H1 (cell line): ENCODE measurements around the gene DAB2IP. TPM values are rescaled to one million over a fixed set of nuclear protein-coding genes. Genes with fewer than 3 reads are reported as not detected.

ENCODE experiments used
- JUN ChIP-seq: IDR thresholded peaks from 2 replicates; pipeline ENCODE4 v1.6.1; 2011; ENCODE audit warnings: low read depth, mild to moderate bottlenecking, improper control_type of control experiment, low read length
- MAFK ChIP-seq: IDR thresholded peaks from 2 replicates; pipeline ENCODE4 v1.6.1; 2012; ENCODE audit warnings: low read depth, mild to moderate bottlenecking, improper control_type of control experiment, low read length
- POLR2A ChIP-seq, 2 experiments: IDR thresholded peaks; 1 replicate in 1 of 2; 2 replicates in 1 of 2; pipeline ENCODE4 v1.6.1; 2011; ENCODE audit warnings: low read depth in 2 of 2, low read length in 2 of 2, mild to moderate bottlenecking in 2 of 2; ENCODE audit errors: control extremely low read depth in 1 of 2
- RBBP5 ChIP-seq: IDR thresholded peaks from 2 replicates; pipeline ENCODE4 v1.7.1; 2012; ENCODE audit warnings: low read depth, mild to moderate bottlenecking, inconsistent platforms, low read length, moderate library complexity, borderline replicate concordance
- SIN3A ChIP-seq, 2 experiments: IDR thresholded peaks in 1 of 2; conservative IDR thresholded peaks in 1 of 2; 2 replicates each; pipeline ENCODE4 v1.6.1; 2011 to 2012; ENCODE audit warnings: low read length in 2 of 2, improper control_type of control experiment in 1 of 2, low read depth in 1 of 2, mild to moderate bottlenecking in 1 of 2
- SRF ChIP-seq: IDR thresholded peaks from 2 replicates; pipeline ENCODE4 v1.6.1; 2011; ENCODE audit warnings: mild to moderate bottlenecking, low read depth, low read length, moderate library complexity
- polyA plus RNA-seq, 7 experiments: library from polyadenylated mRNA; depleted of rRNA in 3 of 7; stranded (reverse) in 5 of 7; unstranded in 2 of 7; fragments of >200 nt in 5 of 7; fragments of 200-250 nt in 2 of 7; gene quantifications; 1 replicate in 5 of 7; 2 replicates in 1 of 7; 4 replicates in 1 of 7; pipeline versions ENCODE4 v1.2.1 to v1.2.3, GENCODE V29; 2011 to 2013; ENCODE audit warnings: missing spikeins in 2 of 7, mixed read lengths in 2 of 7
- total RNA-seq: library from RNA; stranded (reverse); fragmentation: NEBNext Ultra II Directional; extraction: Animal tissue kit (Norgen Biotek cat#: 25700); gene quantifications from 2 replicates; pipeline ENCODE4 v1.2.1, GENCODE V29; 2021

The DAB2IP gene
- total and polyA plus RNA-seq, 2 of the 8 experiments (the other 6 are each of a cell fraction or from before 2014, with no cell fraction given), result 19.7 to 39.5 TPM

- TF ChIP-seq RBBP5 (no peak), SRF (no peak), POLR2A (IDR thresholded peaks at IDR 0.05; ENCODE audit: control extremely low read depth in 1 of 2, low read depth in 2 of 2, low read length in 2 of 2) (no peak), SIN3A (conservative IDR thresholded peaks at IDR 0.05 in 1 of 2, IDR thresholded peaks at IDR 0.05 in 1 of 2; ENCODE audit: low read depth in 1 of 2, low read length in 2 of 2) (no peak), JUN (no peak), MAFK (no peak)
Observed at GRCh38 chr9:121814594-121814993, 163.2 kb downstream of the DAB2IP start (continued).
